ENCODE data around the gene CD99. TPM values are rescaled to one million over a fixed set of nuclear protein-coding genes. Genes with fewer than 3 reads are reported as not detected.
"Not testable (repeated sequence)": the region's sequence is repeated elsewhere in the genome, so short reads cannot be mapped to it uniquely, and the experiment has no call there.

CD99 gene
- total RNA-seq, 4 donors from 2014 or later: 110 to 207 (median 133) TPM

DNA sequence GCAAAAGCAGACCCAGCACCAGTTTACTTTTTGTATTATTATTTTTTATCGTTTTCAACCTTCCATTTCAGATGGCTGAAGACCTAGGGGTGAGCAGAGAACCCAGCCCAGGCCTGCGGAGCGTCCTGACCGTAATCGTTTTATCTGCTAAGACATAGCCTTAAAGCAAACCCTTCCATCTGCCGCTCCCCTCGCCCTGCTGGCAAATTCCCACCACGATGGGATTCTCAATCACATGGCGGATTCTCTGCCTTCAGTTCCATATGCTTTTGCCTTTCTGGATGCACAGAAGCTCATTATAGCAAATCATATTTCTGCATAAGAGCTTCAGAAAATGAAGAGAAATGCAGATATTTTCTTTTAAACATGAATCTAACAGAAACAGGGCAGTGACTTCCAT, 42.2 kb downstream of the CD99 start:
- ATAC-seq: no peak
- Histone ChIP-seq H3K27ac (no peak overlapping the region), H3K4me1 (no peaks in the 10 kb centered on the region), H3K9me3 (no peaks in the 10 kb centered on the region), H3K4me3 (no peak overlapping the region), H3K27me3 (no peaks in the 10 kb centered on the region), H3K36me3 (peaks cover 0 to 55% of the 10 kb centered on the region in 2 donors)
- TF ChIP-seq, protein P1, sequence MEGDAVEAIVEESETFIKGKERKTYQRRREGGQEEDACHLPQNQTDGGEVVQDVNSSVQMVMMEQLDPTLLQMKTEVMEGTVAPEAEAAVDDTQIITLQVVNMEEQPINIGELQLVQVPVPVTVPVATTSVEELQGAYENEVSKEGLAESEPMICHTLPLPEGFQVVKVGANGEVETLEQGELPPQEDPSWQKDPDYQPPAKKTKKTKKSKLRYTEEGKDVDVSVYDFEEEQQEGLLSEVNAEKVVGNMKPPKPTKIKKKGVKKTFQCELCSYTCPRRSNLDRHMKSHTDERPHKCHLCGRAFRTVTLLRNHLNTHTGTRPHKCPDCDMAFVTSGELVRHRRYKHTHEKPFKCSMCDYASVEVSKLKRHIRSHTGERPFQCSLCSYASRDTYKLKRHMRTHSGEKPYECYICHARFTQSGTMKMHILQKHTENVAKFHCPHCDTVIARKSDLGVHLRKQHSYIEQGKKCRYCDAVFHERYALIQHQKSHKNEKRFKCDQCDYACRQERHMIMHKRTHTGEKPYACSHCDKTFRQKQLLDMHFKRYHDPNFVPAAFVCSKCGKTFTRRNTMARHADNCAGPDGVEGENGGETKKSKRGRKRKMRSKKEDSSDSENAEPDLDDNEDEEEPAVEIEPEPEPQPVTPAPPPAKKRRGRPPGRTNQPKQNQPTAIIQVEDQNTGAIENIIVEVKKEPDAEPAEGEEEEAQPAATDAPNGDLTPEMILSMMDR (IDR thresholded peaks at IDR 0.05 in 4 of 5, conservative IDR thresholded peaks at IDR 0.05 in 1 of 5): no peak
- no peak for TF ChIP-seq POLR2A (IDR thresholded peaks at IDR 0.05)
- in situ Hi-C loops (cut with MboI; ENCODE audit: low sequenced_read_pairs in 4 of 4): no loop called here
- DNase-seq: no peak
- intact Hi-C loops (cut with DNase I; ENCODE audit: low total_unique reads): no loop called here

DNA sequence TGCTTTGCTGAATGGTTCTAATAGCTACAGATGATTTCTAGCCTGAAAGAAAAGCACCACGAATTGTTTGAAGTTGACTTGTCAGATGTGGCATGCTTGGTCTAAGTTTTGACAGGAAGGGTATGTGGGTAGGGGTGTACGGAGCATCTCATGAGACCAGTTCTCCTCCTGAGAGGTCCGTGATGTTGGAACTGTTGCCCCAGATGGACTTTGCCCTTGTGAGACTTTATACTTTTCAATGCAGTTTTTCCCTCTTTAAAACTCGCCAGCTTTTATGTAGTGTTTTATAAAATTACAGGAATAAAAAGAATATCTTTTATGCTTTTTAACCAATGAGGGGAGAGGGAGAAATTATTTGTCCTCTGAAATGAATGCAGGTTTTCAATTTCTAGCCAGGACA, 44.2 kb downstream of the CD99 start:
- ATAC-seq (no peak), DNase-seq (no peak)
- Histone ChIP-seq H3K4me3 (no peak overlapping the region), H3K27me3 (no peaks in the 10 kb centered on the region), H3K4me1 (no peaks in the 10 kb centered on the region), H3K27ac (no peak overlapping the region), H3K36me3 (peaks cover 0 to 47% of the 10 kb centered on the region in 2 donors), H3K9me3 (no peaks in the 10 kb centered on the region)
- in situ Hi-C loops (cut with MboI; ENCODE audit: low sequenced_read_pairs in 4 of 4) (no loop called here), intact Hi-C loops (cut with DNase I; ENCODE audit: low total_unique reads) (no loop called here)
- TF ChIP-seq POLR2A (IDR thresholded peaks at IDR 0.05): no peak
- TF ChIP-seq, protein P1 (IDR thresholded peaks at IDR 0.05 in 4 of 5, conservative IDR thresholded peaks at IDR 0.05 in 1 of 5): no peak

DNA sequence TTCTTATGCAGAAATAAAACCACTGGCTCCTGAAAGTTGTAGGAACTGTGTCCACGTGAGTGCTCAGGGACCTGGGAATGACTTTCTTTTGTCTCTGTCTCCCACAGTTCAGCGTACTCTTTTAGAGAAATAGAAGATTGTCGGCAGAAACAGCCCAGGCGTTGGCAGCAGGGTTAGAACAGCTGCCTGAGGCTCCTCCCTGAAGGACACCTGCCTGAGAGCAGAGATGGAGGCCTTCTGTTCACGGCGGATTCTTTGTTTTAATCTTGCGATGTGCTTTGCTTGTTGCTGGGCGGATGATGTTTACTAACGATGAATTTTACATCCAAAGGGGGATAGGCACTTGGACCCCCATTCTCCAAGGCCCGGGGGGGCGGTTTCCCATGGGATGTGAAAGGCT, 49.6 kb downstream of the CD99 start:
- intact Hi-C loops (cut with DNase I; ENCODE audit: low total_unique reads): no loop called here

DNA sequence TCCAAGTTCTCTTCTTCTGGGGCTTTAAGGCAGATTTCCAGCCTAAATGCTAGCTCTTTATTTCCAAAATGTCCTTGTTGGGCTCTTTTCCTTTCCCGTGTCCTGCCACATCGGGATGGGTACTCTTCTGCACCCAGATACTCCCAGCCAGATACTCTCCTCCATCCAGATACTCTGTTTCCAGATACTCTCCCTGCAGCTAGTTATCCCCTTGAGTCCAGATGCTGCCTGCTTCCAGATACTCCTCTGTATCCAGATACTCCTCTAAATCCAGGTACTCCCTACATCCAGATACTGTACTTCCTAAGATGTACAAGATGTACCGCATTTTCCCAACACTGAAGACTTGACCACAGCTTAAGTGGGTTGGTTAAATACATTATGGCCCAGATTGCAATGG, 50.3 kb downstream of the CD99 start:
- no peak for ATAC-seq
- in situ Hi-C loops (cut with MboI; ENCODE audit: low sequenced_read_pairs in 4 of 4): no loop called here
- Histone ChIP-seq H3K36me3 (peaks cover 0 to 30% of the 10 kb centered on the region in 2 donors), H3K27ac (no peak overlapping the region), H3K27me3 (no peaks in the 10 kb centered on the region), H3K9me3 (no peaks in the 10 kb centered on the region), H3K4me3 (no peak overlapping the region), H3K4me1 (no peaks in the 10 kb centered on the region)
- intact Hi-C loops (cut with DNase I; ENCODE audit: low total_unique reads): no loop called here
- TF ChIP-seq, protein P1 (IDR thresholded peaks at IDR 0.05 in 4 of 5, conservative IDR thresholded peaks at IDR 0.05 in 1 of 5): no peak
- TF ChIP-seq POLR2A (IDR thresholded peaks at IDR 0.05): no peak
- DNase-seq: no peak

More for the DNA sequence above, 49.6 kb downstream of the CD99 start:
- no peak overlapping the region for H3K27ac ChIP-seq
- DNase-seq (no peak), ATAC-seq (no peak)
- no peak overlapping the region for H3K4me3 ChIP-seq
- no peak for TF ChIP-seq POLR2A (IDR thresholded peaks at IDR 0.05)
- TF ChIP-seq, protein P1 (IDR thresholded peaks at IDR 0.05 in 4 of 5, conservative IDR thresholded peaks at IDR 0.05 in 1 of 5): no peak
- H3K27me3 ChIP-seq: no peaks in the 10 kb centered on the region
- H3K36me3 ChIP-seq: peaks cover 0 to 31% of the 10 kb centered on the region in 2 donors
- H3K9me3 ChIP-seq: no peaks in the 10 kb centered on the region
- no peaks in the 10 kb centered on the region for H3K4me1 ChIP-seq
- in situ Hi-C loops (cut with MboI; ENCODE audit: low sequenced_read_pairs in 4 of 4): no loop called here

DNA sequence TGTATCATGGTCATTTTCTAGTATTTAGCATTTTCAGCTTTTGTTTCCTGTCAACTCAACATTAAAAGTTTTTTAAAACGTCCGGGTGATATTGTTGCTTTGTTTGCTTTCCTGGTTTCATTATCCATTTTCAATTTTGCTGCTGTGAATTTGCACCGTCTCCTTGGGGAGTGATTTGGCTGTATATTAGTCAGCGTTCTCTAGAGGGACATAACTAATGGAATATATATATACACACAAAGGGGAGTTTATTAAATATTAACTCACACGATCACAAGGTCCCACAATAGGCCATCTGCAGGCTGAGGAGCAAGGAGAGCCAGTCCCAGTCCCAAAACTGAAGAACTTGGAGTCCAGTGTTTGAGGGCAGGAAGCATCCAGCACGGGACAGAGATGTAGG, 55.2 kb downstream of the CD99 start:
- H3K27me3 ChIP-seq; ATAC-seq; H3K4me3 ChIP-seq; in situ Hi-C loops (cut with MboI; ENCODE audit: low sequenced_read_pairs in 4 of 4); H3K9me3 ChIP-seq; intact Hi-C loops (cut with DNase I; ENCODE audit: low total_unique reads); DNase-seq; H3K36me3 ChIP-seq; H3K4me1 ChIP-seq: not testable (repeated sequence)
- peak overlapping the region in 1 of 4 donors; percentile 7 for H3K27ac ChIP-seq

Data from gastrocnemius medialis (tissue), 4 donors.